Mucosa of gallbladder (tissue), 1 donor: ENCODE results near the gene HS6ST3. TPM values are rescaled to one million over a fixed set of nuclear protein-coding genes. Genes with fewer than 3 reads are reported as not detected.

Source experiments
- DNase-seq: peaks from one replicate; pipeline ENCODE4 v3.0.0-alpha.2; 2020; ENCODE audit warnings: low spot score
- total RNA-seq: library from RNA; stranded (reverse); gene quantifications from one replicate; pipeline ENCODE4 v1.2.1, GENCODE V29; 2021
- donor health status: DM: no; HTN: no; CAD: no.

The HS6ST3 gene
- total RNA-seq, 1 donor from 2014 or later = 0.49 TPM

DNA sequence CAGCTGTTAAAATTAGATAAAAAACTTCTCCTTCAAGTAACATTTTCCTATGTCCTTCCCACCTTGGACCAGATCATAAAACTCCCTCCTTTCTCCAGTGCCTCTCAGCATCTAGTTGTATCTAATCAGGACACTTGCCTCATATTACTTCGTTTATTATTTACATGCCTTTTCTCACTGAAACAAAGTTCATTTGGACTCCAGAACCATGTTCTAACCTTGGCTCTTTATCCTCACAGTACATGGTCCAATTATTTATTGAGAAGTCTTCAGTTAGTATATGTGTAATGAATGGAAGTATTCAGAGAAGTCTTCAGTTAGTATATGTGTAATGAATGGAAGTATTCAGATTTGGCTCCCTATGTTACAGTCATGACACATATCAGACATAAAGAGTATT is 561.7 kb downstream of the HS6ST3 start:
- no peak for DNase-seq

DNA sequence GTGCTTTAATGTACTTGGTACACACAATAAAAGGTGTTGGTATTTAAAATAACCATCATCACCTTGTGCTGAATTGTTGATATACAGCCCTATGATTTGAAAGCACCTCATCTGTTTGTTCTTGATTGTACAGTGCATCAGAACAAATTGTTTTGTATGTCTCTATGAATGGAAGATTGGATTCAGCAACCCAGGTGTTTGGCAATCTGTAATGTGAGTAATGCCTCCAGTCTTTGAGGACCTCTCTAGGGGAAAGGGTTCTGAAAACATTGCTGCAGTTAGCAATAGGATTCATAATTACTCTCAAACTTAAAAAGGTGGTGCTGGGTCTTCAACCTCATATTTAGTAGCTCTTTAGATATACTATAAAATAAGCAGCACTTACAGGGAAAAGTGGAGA is 562.6 kb downstream of the HS6ST3 start:
- DNase-seq = no peak

DNA sequence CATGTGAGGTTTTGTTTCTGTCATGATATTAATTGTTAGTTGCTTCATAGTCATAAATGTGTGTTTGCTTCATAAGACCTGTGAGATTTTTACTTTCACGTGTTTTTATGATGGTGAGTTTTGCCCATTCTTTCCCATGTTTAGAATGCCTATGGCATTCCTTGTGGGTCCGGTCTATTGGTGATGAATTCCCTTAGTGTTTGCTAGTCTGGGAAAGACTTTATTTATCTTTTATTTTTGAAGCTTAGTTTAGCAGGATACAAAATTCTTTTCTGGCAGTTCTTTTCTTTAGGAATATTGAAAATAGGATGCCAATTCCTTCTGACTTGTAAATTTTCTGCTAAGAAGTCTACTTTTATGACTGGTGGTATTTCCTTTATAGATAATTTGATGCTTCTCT is 571.7 kb downstream of the HS6ST3 start:
- DNase-seq = no peak

DNA sequence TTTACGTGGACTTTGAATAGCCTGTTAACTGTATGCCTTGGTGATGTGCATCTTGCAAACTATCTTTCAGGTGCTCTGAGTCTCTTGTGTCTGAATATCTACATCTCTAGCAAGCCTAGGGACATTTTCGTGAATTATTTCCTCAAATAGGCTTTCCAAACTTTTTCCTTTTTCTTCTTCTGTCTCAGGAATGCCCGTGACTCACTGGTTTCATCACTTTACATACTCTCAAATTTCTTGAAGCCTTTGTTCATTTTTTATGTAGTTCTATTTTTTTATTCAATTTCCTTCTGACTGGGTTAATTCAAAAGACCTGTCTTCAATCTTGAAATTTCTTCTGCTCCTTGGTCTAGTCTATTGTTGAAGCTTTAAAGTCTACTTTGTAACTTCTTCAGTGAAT is 572.1 kb downstream of the HS6ST3 start:
- no peak for DNase-seq

DNA sequence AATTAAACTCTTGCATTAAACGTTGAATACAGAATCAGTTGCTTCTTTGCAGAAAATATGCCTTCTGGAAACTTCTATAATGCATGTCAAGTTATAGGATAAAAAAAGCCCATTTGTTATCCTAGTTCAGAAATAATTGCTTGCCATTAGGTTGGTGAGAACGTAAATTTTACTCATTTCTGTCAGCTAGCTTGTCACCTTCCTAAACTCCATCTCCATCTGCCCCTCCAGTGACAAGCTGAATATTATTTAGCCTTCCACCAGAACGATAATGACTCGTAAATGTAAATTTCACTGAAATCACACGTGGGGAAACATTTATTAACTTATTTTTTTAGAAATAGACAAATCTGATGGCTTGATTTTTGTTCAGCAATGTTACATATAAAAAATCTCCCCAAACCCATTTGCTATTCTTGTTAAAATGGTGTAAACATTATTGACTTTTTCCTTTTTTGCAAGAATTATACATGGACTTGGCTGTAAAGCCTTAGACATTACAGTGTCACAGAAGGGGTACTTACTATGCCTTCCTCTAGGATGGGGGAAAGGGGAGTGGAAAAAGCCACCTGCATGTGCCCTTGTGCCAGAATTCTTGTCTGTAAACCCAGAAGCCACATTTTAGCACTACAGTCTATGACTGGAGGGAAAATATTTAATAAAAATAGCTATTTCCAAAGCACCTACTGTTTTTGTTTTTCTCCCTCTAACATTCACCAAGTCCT is 577.5 kb downstream of the HS6ST3 start:
- no peak for DNase-seq

DNA sequence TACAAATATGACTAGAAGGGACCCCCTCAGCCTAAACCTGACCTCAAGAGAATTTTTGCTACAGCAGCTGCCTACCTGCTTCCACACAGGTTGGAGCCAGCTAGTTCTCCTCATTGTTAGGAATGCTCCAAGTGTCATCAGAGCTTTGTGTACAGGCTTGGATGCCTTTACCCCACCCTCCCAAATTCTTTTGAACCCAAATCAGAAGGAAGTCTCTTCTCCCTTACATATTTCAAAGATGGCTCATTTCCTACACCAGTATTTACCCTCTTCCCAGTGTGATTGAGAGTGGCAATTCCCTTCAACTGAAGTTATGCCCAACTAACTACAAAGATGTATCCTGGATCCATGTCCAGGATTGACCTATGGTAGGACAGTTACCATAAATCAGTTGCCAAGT is 581.2 kb downstream of the HS6ST3 start:
- DNase-seq = no peak

DNA sequence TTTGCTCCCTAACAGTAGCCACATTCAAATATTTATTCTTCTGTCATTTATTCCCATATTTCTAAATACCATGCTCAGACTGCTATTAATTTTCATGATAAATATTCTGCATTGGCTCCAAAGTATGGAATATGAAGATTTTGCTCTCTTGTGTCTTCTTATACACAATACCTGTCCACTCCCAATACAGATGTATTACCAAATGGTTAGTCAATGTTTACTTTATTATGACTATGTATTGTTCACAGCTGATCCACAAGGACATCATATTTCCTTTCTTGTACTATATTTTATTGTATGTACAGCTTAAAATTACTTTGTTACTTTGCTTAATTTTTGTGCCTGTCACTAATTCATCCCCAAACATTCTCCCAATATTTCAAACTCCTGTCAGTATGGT is 582.1 kb downstream of the HS6ST3 start:
- no peak for DNase-seq

DNA sequence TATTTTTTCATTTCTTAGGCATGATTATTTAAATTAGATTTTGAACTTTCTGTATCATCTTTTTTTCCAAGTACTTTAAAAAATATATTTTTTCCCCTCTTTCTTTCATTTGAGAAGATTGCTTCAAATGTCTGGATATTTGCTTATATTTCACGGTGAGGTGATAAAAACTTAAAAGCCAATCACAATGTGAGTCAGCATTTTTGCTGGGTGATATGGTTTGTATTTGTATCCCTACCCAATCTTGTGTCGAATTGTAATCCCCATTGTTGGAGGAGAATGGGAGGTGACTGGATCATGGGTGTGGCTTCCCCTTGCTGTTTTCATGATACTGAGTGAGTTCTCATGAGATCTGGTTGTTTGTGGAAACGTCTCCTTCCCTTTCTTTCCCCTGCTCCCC is 583.9 kb downstream of the HS6ST3 start:
- DNase-seq = no peak

DNA sequence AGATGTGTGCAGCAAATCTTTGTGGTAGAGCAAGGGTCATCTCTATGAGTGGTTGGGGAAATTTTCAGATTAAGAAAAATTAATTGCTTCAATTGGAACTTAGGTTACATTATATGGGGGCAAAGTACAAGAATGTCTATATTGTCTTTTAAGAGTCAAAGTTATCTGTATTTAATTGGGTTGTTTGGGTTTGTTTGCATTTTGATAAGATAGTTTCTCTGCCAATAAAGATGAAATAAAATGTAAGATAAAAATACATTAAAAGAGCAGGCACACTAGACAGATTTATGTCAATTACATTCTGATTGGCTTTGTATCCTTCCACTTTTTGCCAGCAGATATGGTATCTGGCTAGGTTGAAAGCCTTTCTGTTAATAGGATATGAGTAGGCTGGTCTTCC is 587.1 kb downstream of the HS6ST3 start:
- DNase-seq = no peak

DNA sequence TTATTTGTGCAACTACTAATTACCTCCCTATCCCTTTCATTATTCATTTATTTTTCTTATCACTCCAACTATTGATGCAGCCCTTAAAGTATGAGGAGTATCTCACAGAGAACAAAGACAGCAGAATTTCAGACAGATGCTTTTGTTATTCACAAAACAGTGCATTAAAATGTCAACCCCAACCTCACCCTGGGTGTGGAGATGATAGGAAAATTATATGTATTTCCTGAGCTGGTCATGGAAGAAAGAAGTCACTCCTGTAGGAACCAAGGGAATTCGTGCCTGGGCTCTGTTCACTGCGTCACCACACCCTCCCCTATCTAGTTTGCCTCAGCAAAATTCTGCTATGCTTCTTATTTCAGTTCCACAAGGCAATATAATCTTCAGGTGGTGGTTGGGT is 588.9 kb downstream of the HS6ST3 start:
- no peak for DNase-seq

DNA sequence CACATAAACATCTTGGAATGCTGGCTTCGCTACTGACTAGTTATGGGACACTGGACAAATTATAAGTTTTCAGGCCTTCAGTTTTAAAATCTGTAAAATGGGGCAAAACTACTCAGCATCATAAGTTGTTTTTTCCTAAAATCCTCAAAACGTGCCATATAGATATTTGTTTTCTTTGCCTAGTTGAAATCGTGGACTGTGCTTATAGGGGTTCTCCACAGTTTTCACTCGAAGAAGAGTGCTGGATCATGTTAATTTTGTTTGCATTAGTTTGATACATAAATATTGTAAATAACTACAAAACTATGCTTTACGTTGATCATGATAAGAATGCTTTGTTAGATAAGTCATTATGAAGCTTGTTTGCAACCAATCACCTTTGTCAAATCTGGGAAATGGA is 591.0 kb downstream of the HS6ST3 start:
- DNase-seq = no peak

DNA sequence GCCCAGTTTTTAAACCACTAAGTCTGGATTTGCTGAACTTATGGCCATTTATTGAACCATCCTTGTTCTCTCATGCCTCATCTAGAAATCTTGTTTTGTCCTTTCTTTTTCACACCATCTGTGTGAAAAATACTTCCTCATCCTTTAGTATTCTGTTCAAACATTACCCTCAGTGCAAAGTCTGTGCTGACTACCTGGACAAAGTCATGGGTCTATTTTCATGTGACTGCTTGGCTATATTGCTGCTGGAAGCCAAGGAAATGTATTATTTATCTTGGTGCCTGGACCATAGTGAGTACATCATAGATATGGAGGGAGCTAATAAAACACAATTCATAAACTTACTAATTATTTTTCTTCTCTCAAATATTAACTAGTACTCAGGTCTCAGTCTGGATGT is 591.9 kb downstream of the HS6ST3 start:
- no peak for DNase-seq

DNA sequence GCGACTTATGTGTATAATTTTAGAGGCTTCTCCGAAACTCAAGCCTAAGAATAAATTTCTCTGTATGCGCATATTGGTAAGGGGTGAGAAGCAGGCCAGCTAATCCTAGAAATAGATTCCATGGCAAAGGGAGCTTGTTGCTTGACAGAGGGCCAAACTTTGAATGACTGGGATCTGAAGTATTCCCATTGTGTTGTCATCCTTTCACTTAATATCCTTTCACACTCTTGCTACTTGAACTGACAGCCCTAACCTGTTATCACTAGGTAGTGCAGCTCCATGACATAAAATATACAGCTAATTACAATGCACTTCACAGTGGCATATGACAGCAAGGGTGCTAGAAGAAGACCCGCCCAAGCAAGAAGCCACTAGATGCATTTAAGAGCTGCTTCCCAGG is 594.6 kb downstream of the HS6ST3 start:
- DNase-seq = no peak

DNA sequence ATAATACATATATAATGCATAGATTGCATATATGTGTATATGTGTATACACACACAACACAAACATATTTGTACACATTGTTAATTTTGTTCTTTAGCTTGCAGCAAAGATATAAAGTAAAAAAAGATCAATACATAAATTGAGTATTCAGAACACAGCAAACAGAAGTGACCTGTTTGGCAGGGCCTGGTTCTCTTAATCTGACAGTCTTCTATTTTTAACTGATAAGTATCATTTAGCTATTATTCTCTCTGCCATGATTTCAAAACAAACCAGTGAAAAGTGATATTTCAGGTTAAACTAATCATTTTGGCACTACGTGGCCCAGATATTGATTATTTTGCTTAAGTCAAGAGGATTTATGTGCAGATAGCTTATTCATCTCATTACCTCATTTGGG is 595.0 kb downstream of the HS6ST3 start:
- no peak for DNase-seq

DNA sequence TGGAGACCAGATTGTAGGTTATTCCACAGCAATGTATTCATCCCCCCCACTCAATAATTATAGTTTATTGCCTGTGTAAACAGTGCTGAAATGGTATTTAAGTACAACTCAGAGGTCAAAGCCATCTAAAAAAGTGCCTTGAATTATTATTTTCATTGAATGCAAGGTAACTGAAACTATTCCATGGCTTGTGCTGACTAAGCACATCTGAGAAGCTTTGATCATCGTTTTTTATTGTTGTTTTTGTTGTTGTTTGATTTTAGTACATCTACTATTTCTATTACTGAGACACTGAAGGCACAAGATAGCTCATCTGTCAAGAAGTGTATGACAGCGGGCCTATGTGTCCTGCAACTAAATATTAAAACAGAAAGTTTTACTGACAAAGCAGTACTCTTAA is 596.4 kb downstream of the HS6ST3 start:
- DNase-seq = no peak

DNA sequence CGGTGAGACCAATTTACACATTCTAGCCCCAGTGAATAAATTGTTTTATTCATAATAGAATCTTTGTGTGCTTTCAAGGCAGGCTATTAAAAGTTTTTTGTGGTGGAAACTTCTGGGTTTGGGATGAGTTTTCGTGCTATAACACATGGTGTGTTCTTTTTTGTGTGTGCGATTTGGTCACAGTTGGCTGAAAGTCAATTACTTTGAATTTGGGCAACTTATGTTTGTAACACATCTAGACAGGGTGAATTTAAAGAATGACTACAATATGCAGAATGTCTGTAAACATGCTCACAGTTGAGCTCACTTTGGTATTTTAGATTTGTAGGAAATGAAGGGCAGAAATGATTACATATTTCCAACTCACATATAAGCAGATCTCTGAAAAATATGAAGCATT is 597.3 kb downstream of the HS6ST3 start:
- DNase-seq = no peak

DNA sequence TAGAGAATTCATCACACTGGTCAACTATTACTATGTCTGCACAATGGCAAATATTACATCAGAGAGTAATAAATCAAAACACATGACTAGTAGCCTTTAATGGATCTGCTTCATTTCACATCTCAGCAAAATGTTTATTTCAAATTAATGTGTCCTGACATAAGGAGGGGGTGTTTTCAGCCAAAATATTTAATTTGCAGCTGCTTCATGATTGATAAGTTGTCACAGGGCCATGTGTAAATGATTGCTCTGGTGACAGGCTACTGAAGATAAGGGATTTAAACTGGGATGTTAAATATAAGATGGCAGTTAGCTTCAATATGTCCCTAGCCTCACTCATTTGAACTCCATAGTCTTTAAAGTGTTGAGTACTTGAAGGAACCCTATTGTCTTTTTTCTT is 601.1 kb downstream of the HS6ST3 start:
- no peak for DNase-seq

DNA sequence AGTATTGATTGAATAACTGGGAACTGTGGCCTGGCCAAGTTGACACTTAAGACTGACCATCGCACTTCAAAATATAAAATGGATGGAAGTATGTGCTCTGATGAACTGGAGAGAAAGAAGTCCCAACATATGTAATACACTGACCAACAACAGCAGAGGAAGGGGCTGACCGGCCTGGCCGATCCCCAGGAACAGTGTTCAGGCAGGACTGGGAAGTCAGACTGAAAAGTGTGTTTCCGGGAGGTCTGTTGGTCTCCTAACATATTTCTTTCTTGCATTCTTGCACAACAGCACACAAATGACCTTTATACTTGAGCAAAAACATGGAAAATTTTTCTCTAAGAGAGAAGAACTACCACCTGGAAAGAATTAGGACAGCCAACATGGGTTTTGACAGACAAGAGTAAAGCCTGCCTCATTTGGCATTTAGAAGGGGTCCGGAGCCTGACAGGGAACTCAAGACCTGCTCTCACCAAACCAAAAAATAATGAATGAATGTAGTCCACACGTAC is 606.5 kb downstream of the HS6ST3 start:
- no peak for DNase-seq

DNA sequence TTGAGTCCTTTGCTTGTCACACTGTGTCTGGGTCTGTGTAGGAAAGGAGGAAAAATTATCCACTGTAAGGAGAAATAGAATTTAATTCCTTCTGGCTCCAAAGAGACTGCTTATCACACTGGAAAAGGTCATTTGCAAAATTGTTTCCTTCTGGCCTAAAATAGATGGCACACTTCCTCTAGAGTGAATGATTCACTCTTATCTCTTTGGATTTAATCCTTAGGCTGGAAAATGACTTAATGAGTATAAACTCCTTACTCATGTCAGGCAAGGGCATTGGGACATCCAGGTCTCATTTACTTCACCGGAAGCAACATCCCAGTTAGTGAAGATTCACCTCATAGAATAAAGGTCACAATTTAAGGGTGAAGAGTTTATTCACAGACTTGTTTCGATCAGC is 610.8 kb downstream of the HS6ST3 start:
- DNase-seq = no peak

DNA sequence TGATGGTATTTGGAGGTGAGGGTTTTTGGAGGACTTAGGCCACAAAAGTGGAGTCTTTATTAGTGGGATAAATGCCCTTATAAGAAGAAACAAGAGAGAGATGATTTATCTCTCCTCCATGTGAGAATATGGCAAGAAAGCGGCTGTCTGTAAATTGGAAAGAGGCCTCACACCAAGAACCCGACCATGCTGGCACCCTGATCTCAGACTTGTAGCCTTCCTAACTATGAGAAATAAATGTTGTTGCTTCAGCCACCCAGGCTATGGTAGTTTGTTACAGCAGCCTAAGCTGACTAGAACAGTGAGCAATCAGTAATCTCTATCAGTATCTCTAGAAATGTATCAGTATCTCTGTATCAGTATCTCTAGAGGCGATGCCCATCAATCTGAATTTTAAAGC is 617.2 kb downstream of the HS6ST3 start:
- no peak for DNase-seq

DNA sequence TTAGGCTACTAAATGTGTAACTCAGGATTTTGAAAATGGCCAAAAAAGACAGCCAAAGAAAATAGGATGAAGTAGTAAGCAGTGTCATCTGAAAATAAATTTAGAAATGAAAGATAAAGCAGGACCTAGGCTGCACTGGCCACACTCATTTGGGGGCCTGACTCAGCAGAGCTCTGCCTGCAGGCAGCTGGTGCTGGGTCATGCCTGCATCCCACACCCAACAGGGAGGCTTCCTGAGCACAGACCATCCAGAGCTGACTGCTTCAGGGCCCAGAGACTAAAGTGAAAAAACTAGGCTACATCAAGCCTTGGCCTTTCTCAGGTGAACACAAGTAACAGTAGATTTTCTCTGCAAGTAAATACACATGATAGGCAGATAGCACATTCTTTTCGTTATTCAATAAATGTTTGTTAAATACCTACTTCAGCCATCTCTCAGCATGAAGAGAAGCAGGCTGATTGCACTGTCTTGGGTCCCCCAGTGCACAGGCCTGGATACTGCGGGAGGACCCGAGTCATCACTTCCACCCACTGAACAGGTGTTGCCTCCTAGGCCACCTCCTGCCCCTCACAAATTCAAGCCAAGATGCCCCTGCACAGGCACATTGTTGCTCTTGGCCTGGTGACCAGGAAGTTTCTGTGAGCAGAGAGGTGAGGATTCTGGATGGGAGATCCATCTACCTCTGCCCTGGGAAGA is 620.4 kb downstream of the HS6ST3 start:
- DNase-seq = no peak

DNA sequence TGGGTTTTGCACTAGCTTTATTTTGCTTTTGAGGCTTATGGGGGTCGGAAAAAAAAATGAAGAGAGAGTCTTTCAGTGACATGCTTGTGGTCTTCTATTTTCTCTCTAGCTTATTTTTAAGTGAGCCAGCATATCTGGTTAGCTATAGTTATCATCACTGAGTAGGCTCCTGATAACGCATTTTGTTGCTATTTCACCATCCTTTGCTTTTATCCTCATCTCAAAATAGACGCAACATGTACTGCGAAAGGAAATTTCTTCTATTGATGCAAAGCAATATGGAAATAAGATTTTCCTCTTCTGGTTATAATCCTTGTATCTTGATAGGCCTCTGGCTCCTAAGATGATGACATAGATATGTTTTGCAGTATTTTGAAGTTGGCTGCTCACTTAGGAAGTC is 630.5 kb downstream of the HS6ST3 start:
- no peak for DNase-seq

DNA sequence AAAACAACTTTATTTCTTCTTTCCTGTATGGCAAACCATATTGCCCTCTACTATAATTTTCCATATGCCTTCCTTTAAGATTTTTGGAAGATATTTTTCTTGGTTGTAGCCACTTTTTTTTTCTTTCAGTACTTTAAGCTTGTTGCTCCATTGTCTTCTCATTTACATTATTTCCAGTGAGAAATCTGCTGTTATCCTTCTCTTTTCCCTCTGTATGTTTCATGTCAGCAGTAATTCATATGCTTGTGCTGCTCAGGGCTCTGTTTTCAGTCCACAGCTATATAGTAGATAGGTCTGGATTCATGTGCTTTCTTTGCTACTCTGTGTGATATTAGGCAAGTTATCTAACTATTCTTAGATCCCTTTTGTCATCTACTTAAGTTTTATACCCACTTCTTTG is 636.7 kb downstream of the HS6ST3 start:
- no peak for DNase-seq

DNA sequence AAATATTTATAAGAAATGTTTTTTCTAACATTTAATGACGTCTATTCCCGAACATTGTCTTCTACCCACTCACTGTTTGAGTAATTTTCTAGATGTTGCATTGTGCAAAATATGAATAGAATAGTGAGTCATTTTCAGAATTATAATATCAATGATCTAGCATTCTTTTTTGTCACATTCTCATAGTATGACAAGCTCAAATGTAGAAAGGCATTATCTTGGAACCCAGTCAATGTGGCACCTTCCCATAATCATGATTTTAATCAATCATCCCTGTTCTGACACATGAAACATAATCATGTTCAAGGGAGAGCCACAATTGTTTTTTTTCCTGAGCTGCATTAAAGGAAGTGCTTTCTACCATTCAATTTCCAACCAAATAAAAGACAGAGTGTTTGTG is 638.6 kb downstream of the HS6ST3 start:
- DNase-seq = no peak
